GM12878 (cell line): ENCODE data around the gene UBE3C. TPM values are rescaled to one million over a fixed set of nuclear protein-coding genes. Genes with fewer than 3 reads are reported as not detected.

ENCODE experiments used
- ATAC-seq: fragments of 200-7000 bp; cut with Tn5 transposase; 3 replicates; pipeline ENCODE4 v1.9.1; 2020; ENCODE audit warnings: mild to moderate bottlenecking, moderate library complexity
- BruUV-seq: library from RNA; stranded (reverse); fragments of 400-500 nt; replicated peaks from 2 replicates; lab custom pipeline; 2021; lab: Mats Ljungman, UMichigan
- CTCF ChIA-PET: fragments of 300-600 bp; sonication (Branson Sonifier 250); formaldehyde crosslinking; extraction: SDS; loops from one replicate; lab custom pipeline; 2021; ENCODE audit warnings: inconsistent platforms; lab: Yijun Ruan, JAX
- POLR2A ChIA-PET: fragments of 350-600 bp; formaldehyde crosslinking; extraction: SDS; loops from one replicate; lab custom pipeline; 2021; ENCODE audit warnings: inconsistent platforms; lab: Charles Lee
- RAD21 ChIA-PET: fragments of 300-600 bp; sonication (Branson Sonifier 250); formaldehyde crosslinking; loops from one replicate; lab custom pipeline; 2023; ENCODE audit warnings: antibody characterized with exemption; ENCODE audit not compliant: unreplicated experiment; lab: Charles Lee
- SMC1A ChIA-PET: fragments of 300-600 bp; sonication (Branson Sonifier 250); formaldehyde crosslinking; loops from one replicate; lab custom pipeline; 2023; ENCODE audit not compliant: unreplicated experiment, uncharacterized antibody; lab: Charles Lee
- DNase-seq: peaks from one replicate; pipeline ENCODE4 v3.0.0-alpha.2; 2011; ENCODE audit warnings: low read depth, low spot score
- FAIRE-seq: peaks from 3 replicates; lab custom pipeline; 2011; peaks lifted over from hg19 to GRCh38; lab: Jason Lieb, UNC
- H2AFZ ChIP-seq: 2 replicates; pipeline ENCODE4 v1.6.0; 2011; ENCODE audit warnings: low read depth, low read length, control low read depth; ENCODE audit not compliant: control insufficient read depth
- H3K27ac ChIP-seq: 2 replicates; pipeline ENCODE4 v1.5.1; 2011; ENCODE audit warnings: control low read depth; ENCODE audit not compliant: control insufficient read depth, insufficient read depth
- H3K27me3 ChIP-seq, 2 experiments: replicated peaks in 1 of 2; 2 replicates each; pipeline versions ENCODE4 v1.6.0 to v1.6.1; 2011; ENCODE audit warnings: low read length in 1 of 2; ENCODE audit not compliant: control insufficient read depth in 2 of 2, insufficient read depth in 2 of 2
- H3K36me3 ChIP-seq, 2 experiments: 2 replicates each; pipeline ENCODE4 v1.5.1; 2011; ENCODE audit warnings: low read length in 1 of 2; ENCODE audit not compliant: control insufficient read depth in 2 of 2, insufficient read depth in 2 of 2
- H3K4me1 ChIP-seq: 2 replicates; pipeline ENCODE4 v1.6.1; 2011; ENCODE audit warnings: mild to moderate bottlenecking, low read length, moderate library complexity, mixed read lengths; ENCODE audit not compliant: control insufficient read depth, insufficient read depth
- H3K4me2 ChIP-seq: 2 replicates; pipeline ENCODE4 v1.6.0; 2011; ENCODE audit warnings: control low read depth; ENCODE audit not compliant: control insufficient read depth, insufficient read depth
- H3K4me3 ChIP-seq: fragments of 200-600 bp; sonication (generic); 2 replicates; pipeline ENCODE4 v1.5.1; 2016
- H3K79me2 ChIP-seq: 2 replicates; pipeline ENCODE4 v1.6.0; 2011; ENCODE audit warnings: low read length; ENCODE audit not compliant: control insufficient read depth, insufficient read depth
- H3K9ac ChIP-seq: 2 replicates; pipeline ENCODE4 v1.8.0; 2011; ENCODE audit warnings: low read length, control low read depth, mixed read lengths; ENCODE audit not compliant: control insufficient read depth, insufficient read depth
- H3K9me3 ChIP-seq: replicated peaks from 3 replicates; pipeline ENCODE4 v1.5.1; 2011; ENCODE audit warnings: mild to moderate bottlenecking, low read length; ENCODE audit not compliant: control insufficient read depth, insufficient read depth
- H4K20me1 ChIP-seq: 2 replicates; pipeline ENCODE4 v1.6.0; 2011; ENCODE audit not compliant: control insufficient read depth, insufficient read depth
- BHLHE40 ChIP-seq, 2 experiments: fragments of 450-650 bp in 1 of 2; IDR thresholded peaks; 2 replicates each; pipeline ENCODE4 v1.6.1; 2011 to 2017; ENCODE audit warnings: low read depth in 2 of 2, borderline replicate concordance in 1 of 2, improper control_type of control experiment in 1 of 2, low read length in 1 of 2, mild to moderate bottlenecking in 1 of 2
- BMI1 ChIP-seq: fragments of 450-650 bp; IDR thresholded peaks from 2 replicates; pipeline ENCODE4 v1.6.1; 2016; ENCODE audit warnings: mild to moderate bottlenecking, moderate library complexity, borderline replicate concordance
- CBX5 ChIP-seq: sonication (generic); IDR thresholded peaks from 2 replicates; pipeline ENCODE4 v1.6.1; 2016; ENCODE audit warnings: low read depth, moderate library complexity, mild to moderate bottlenecking, inconsistent platforms
- CREB1 ChIP-seq: IDR thresholded peaks from 2 replicates; pipeline ENCODE4 v1.6.1; 2012; ENCODE audit warnings: low read depth, mild to moderate bottlenecking, inconsistent platforms
- CREM ChIP-seq: IDR thresholded peaks from 2 replicates; pipeline ENCODE4 v1.6.1; 2014; ENCODE audit warnings: antibody characterized with exemption, low read depth
- ESRRA ChIP-seq: IDR thresholded peaks from 2 replicates; pipeline ENCODE4 v1.6.1; 2012; ENCODE audit warnings: mild to moderate bottlenecking, low read length, improper control_type of control experiment
- FOXK2 ChIP-seq: fragments of 450-650 bp; IDR thresholded peaks from 2 replicates; pipeline ENCODE4 v1.6.1; 2017; ENCODE audit warnings: mild to moderate bottlenecking, moderate library complexity
- GABPA ChIP-seq: IDR thresholded peaks from 2 replicates; pipeline ENCODE4 v1.6.1; 2014; ENCODE audit warnings: antibody characterized with exemption, low read depth, mild to moderate bottlenecking, inconsistent platforms
- HCFC1 ChIP-seq: fragments of 150-350 bp; IDR thresholded peaks from 2 replicates; pipeline ENCODE4 v1.6.1; 2014; ENCODE audit warnings: low read length
- JUND ChIP-seq: IDR thresholded peaks from 2 replicates; pipeline ENCODE4 v1.6.1; 2012; ENCODE audit warnings: low read depth, mild to moderate bottlenecking, low read length, improper control_type of control experiment, moderate library complexity
- KAT2A ChIP-seq: conservative IDR thresholded peaks from 2 replicates; pipeline ENCODE4 v1.6.1; 2011; ENCODE audit warnings: low read depth, low read length; ENCODE audit not compliant: control insufficient read depth
- NR2F1 ChIP-seq: fragments of 450-650 bp; conservative IDR thresholded peaks from 2 replicates; pipeline ENCODE4 v1.6.1; 2017; ENCODE audit warnings: mild to moderate bottlenecking
- PAX5 ChIP-seq: IDR thresholded peaks from 2 replicates; pipeline ENCODE4 v1.6.1; 2011; ENCODE audit warnings: low read depth, low read length, borderline replicate concordance
- POLR2AphosphoS2 ChIP-seq: IDR thresholded peaks from 2 replicates; pipeline ENCODE4 v1.6.1; 2011; ENCODE audit warnings: low read depth, mild to moderate bottlenecking, low read length, improper control_type of control experiment, moderate library complexity
- RAD21 ChIP-seq: IDR thresholded peaks from 2 replicates; pipeline ENCODE4 v1.6.1; 2011; ENCODE audit warnings: mild to moderate bottlenecking, low read depth, low read length, moderate library complexity; ENCODE audit not compliant: insufficient read depth
- RB1 ChIP-seq: fragments of 450-650 bp; formaldehyde crosslinking; IDR thresholded peaks from 2 replicates; pipeline ENCODE4 v1.6.1; 2017; ENCODE audit warnings: mild to moderate bottlenecking, borderline replicate concordance
- RUNX3 ChIP-seq: IDR thresholded peaks from 2 replicates; pipeline ENCODE4 v1.6.1; 2012; ENCODE audit warnings: low read length, inconsistent platforms
- SIN3A ChIP-seq: IDR thresholded peaks from 2 replicates; pipeline ENCODE4 v1.6.1; 2012; ENCODE audit warnings: low read depth, low read length, improper control_type of control experiment
- SP1 ChIP-seq: IDR thresholded peaks from one replicate; pipeline ENCODE4 v1.6.1; 2011; ENCODE audit warnings: low read depth, low read length
- STAT1 ChIP-seq: fragments of 450-650 bp; conservative IDR thresholded peaks from 2 replicates; pipeline ENCODE4 v1.6.1; 2014; ENCODE audit warnings: antibody characterized with exemption, mild to moderate bottlenecking
- STAT3 ChIP-seq: IDR thresholded peaks from 2 replicates; pipeline ENCODE4 v1.6.1; 2011; ENCODE audit warnings: low read depth, low read length, improper control_type of control experiment
- TARDBP ChIP-seq: IDR thresholded peaks from 2 replicates; pipeline ENCODE4 v1.6.1; 2016; ENCODE audit warnings: borderline replicate concordance
- TCF7 ChIP-seq: IDR thresholded peaks from 2 replicates; pipeline ENCODE4 v1.6.1; 2014; ENCODE audit warnings: antibody characterized with exemption, borderline replicate concordance
- WRNIP1 ChIP-seq: IDR thresholded peaks from 2 replicates; pipeline ENCODE4 v1.6.1; 2011; ENCODE audit warnings: low read depth, low read length, improper control_type of control experiment, borderline replicate concordance
- YY1 ChIP-seq: IDR thresholded peaks from 2 replicates; pipeline ENCODE4 v1.6.1; 2011; ENCODE audit warnings: low read depth, mild to moderate bottlenecking, low read length
- WGBS: methylation state at CpG from one replicate; pipeline ENCODE4 v1.1.6; 2016; ENCODE audit warnings: low lambda C conversion rate; ENCODE audit not compliant: insufficient replicate concordance, insufficient coverage; ENCODE audit errors: missing lambda C conversion rate; 5-methylcytosine and 5-hydroxymethylcytosine counted together
- in situ Hi-C: fragments of 300-500 bp; cut with MboI; formaldehyde crosslinking; loops from 9 replicates; pipeline ENCODE4 v1.14.3; 2018; ENCODE audit warnings: mixed read lengths
- intact Hi-C: fragments of 100-400 bp; cut with micrococcal nuclease; formaldehyde crosslinking; loops from one replicate; pipeline ENCODE4 v1.14.2; 2022; ENCODE audit not compliant: unreplicated experiment
- polyA plus RNA-seq, 11 experiments: library from polyadenylated mRNA; depleted of rRNA in 4 of 11; unstranded in 6 of 11; stranded (reverse) in 5 of 11; fragments of >200 nt; fragmentation: Nextera tagmentation in 4 of 11; fragmentation: Illumina TruSeq in 1 of 11; extraction: Ambion mirVana in 4 of 11; extraction: Trizol in 1 of 11; gene quantifications; 1 replicate in 1 of 11; 2 replicates in 10 of 11; pipeline versions ENCODE4 v1.2.1 to v1.2.3, GENCODE V29; 2011 to 2016; ENCODE audit warnings: inconsistent platforms in 2 of 11, missing spikeins in 2 of 11, low read depth in 1 of 11
- total RNA-seq, 4 experiments: library from RNA; depleted of rRNA in 3 of 4; stranded (reverse); fragments of >200 nt in 3 of 4; fragmentation: Illumina TruSeq in 1 of 4; extraction: Trizol in 1 of 4; gene quantifications; 2 replicates each; pipeline versions ENCODE4 v1.2.1 to v1.2.3, GENCODE V29; 2013 to 2021
- TF ChIP-seq, protein P1 (sequence below): fragments of 450-650 bp; IDR thresholded peaks from 2 replicates; pipeline ENCODE4 v1.6.1; 2017; ENCODE audit warnings: mild to moderate bottlenecking

Gene UBE3C
- total and polyA plus RNA-seq, 10 of the 15 experiments (the other 5 are each of a cell fraction or from before 2014, with no cell fraction given), result 7.9 to 65.9 (median 45.2) TPM

DNA sequence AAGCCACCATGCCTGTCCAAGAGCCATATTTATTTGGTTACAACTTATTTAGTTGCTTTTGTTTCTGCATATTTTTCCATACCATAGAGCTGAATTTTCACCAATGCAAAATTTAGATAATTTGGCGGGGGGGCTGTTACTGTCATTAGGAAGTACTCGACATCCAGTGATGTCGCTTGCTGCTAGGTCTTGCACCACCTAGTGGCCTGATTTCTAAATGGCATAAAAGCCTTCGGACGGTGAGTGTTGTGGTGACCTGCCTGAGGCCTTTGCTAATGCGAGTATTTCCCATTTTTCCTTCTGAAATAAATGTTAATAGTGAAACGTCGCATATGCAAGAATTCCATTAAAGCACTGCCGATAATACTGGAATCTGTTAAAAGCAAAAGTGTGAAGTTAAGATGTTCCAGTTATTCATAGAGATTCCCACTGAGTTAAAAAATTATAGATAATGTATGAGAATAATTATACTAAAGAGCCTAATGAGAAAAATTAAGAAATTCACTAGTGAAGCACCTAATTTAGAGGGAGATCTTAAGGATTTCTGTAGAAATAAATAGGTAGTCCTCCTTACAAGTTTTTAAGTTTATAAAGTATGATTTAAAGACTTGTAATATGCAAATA is 112.0 kb downstream of the UBE3C start:
- BruUV-seq, result no TSS peak
- H3K27me3 ChIP-seq, result no peaks in the 10 kb centered on the region
- ChIA-PET RAD21 (interaction anchor here (0.7 to 1.8 kb wide), 4 partner anchors 11 to 299 kb away, joined by 3 to 8 read pairs (median 4); no protein-coding TSS in a partner anchor), SMC1A (interaction anchor here (0.9 to 1.8 kb wide), 4 partner anchors 87 to 347 kb away, joined by 3 to 5 read pairs (median 3); no protein-coding TSS in a partner anchor), POLR2A (interaction anchor here (0.5 kb wide), 1 partner anchor 265 kb away, joined by 3 read pairs; no protein-coding TSS in a partner anchor), CTCF (interaction anchor here (0.8 to 4.3 kb wide), 20 partner anchors 9 to 346 kb away, joined by 3 to 28 read pairs (median 4); partner anchors contain the start of gene NOM1)
- intact Hi-C loops (loop anchor here (1.0 kb wide), 2 partner anchors 280 to 341 kb away; no protein-coding TSS in a partner anchor), in situ Hi-C loops (loop anchor here (10.0 to 25.0 kb wide), 2 partner anchors 286 to 1438 kb away; partner anchors contain the start of gene SHH)
- ATAC-seq (peak; percentile 94), DNase-seq (no peak), FAIRE-seq (peak; percentile 93)
- no peak overlapping the region for H3K27ac ChIP-seq
- H4K20me1 ChIP-seq, result no peaks in the 10 kb centered on the region
- no peak overlapping the region for H3K4me2 ChIP-seq
- H3K4me3 ChIP-seq, result no peak overlapping the region
- no peaks in the 10 kb centered on the region for H3K4me1 ChIP-seq
- WGBS, result 45% methylated on average over 9 of the region's 9 CpGs
- peaks cover 4 to 11% of the 10 kb centered on the region in 2 experiments for H3K36me3 ChIP-seq
- no peak overlapping the region for H2AFZ ChIP-seq
- H3K9me3 ChIP-seq, result no peaks in the 10 kb centered on the region
- H3K79me2 ChIP-seq, result no peaks in the 10 kb centered on the region
- no peak overlapping the region for H3K9ac ChIP-seq
- TF ChIP-seq, protein P1, sequence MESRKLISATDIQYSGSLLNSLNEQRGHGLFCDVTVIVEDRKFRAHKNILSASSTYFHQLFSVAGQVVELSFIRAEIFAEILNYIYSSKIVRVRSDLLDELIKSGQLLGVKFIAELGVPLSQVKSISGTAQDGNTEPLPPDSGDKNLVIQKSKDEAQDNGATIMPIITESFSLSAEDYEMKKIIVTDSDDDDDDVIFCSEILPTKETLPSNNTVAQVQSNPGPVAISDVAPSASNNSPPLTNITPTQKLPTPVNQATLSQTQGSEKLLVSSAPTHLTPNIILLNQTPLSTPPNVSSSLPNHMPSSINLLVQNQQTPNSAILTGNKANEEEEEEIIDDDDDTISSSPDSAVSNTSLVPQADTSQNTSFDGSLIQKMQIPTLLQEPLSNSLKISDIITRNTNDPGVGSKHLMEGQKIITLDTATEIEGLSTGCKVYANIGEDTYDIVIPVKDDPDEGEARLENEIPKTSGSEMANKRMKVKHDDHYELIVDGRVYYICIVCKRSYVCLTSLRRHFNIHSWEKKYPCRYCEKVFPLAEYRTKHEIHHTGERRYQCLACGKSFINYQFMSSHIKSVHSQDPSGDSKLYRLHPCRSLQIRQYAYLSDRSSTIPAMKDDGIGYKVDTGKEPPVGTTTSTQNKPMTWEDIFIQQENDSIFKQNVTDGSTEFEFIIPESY, result no peak
- 0 out of 2 replicates have a peak, but pooled peaks have one; percentile 18 for TF ChIP-seq CREM
- 0 out of 2 replicates have a peak, but pooled peaks have one; percentile 30 for TF ChIP-seq YY1
- TF ChIP-seq PAX5, result no peak
- peak; percentile 46 for TF ChIP-seq RAD21
- TF ChIP-seq RUNX3, result no peak
- TF ChIP-seq CREB1, result no peak; the same call in 1 of the 2 replicates
- no peak for TF ChIP-seq POLR2AphosphoS2
- TF ChIP-seq FOXK2, result no peak
- no peak for TF ChIP-seq SP1
- no peak for TF ChIP-seq KAT2A
- no peak for TF ChIP-seq NR2F1
- no peak for TF ChIP-seq STAT3
- no peak for TF ChIP-seq JUND
- no peak for TF ChIP-seq WRNIP1
- no peak for TF ChIP-seq GABPA
- TF ChIP-seq SIN3A, result no peak
- no peak for TF ChIP-seq CBX5
- no peak for TF ChIP-seq BMI1
- no peak for TF ChIP-seq RB1
- TF ChIP-seq STAT1, result no peak
- TF ChIP-seq BHLHE40 (IDR thresholded peaks at IDR 0.05; ENCODE audit: borderline replicate concordance in 1 of 2, low read depth in 2 of 2, low read length in 1 of 2), result no peak
- no peak for TF ChIP-seq TCF7
- TF ChIP-seq HCFC1, result no peak
- no peak for TF ChIP-seq TARDBP
- TF ChIP-seq ESRRA, result no peak
